DMS114 treated with DMSO at 0.1 percent for 48 hours (cell line): Measurements from ENCODE around the gene HOXB3.

Experiments used
- DNase-seq: peaks from one replicate; lab custom pipeline; 2025; ENCODE audit not compliant: unreplicated experiment; lab: John Stamatoyannopoulos, UW

The HOXB3 gene

DNA sequence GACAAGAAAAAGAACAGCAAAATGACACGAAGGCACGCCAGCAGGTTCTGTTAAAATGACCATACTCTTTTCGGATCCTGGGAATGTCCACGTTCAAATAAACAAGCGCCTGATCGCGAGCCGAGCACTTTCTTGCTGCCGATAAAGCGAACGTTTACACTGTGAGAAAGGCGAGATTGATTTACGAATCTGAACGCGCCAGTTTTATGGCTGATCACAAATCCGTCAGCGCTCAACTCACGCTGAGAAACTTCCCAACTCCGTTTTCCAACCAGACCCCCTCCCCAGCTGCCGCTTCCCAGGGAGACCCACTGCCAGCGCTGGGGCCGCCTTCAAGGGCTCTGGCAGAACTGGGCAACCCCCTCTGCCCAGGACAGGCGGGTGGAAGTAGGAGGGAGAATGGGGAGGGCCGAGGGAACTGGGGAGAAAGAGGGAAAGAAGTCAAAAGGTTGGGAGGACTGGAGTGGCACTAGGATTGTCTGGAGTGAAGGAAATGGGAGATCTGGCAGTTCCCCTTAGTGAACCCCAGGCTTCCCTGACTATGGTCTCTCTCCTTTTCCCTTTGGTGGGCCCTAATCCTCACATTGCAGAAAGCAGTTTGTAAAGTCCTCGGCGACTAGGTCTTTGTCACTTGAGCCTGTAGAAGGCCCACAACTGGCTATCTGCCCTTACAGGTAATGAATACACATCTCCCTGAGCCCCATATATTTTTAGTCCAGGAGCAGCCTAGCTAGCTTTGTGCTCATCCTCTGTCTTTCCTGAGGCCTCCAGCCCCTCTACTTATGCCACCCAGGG is 18.8 kb downstream of the HOXB3 start:
- DNase-seq: no peak

DNA sequence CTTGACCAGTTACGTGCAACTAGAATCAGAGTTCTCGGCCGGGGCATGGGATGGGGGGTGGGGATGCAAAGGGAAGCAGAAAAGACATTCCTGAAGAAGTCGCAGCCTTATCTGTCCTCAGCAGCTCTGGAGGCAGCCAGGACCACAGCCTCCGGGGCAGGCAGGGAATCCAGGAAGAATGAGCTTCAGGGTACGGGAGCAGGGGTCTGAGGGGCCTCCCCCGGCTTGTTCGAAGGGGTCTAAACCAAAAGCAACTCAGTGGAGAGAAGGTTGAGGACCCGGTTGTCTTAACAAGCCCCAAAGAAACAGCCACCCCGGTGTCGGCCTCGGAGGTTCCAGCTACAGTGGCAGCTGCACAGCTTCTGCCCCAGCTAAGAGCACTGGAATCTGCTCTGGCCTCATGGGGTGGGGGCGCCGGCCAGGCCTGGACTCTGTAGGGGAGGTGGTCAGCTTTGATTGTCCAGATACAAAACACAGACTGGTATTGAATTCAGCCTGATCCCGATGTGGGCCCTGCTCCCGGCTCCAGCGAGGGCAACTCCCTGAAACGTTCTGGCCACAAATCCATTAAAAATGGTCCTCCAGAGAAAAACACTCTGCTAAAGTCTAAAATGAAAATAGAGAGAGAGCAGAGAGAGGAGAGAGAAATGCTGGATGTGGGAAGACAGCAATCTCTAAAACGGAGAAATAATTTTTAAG is 19.6 kb downstream of the HOXB3 start:
- DNase-seq: no peak

DNA sequence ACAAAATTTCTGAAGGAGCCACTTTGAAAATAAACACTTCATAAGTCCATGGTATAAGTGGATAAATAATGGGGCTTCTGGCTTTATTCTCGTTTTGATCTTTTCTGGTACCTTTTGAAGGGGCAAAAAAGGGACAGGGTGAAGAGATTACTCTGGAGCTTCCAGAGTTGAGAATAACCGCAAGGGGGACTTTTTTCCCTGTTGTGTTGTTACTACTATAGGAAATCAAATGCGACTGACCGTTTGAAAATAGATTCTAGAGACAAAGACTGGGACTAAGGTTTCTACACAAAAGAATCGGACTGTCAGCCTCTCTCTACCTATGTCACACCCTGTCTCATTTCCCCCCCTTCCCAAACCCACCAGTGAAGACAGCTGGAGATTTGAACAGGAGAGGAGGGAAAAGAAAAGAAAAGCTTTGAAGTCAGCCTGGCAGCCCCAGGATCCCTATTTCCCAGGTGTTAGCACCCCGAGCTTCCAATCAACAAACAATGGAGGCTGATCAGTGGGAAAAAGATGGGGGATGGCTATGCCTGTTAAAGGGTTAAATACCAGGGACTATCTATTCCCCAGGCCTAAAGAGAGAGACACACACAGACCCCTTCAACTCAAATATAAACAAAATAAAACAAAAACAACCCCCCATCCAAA is 20.2 kb downstream of the HOXB3 start:
- DNase-seq: no peak

DNA sequence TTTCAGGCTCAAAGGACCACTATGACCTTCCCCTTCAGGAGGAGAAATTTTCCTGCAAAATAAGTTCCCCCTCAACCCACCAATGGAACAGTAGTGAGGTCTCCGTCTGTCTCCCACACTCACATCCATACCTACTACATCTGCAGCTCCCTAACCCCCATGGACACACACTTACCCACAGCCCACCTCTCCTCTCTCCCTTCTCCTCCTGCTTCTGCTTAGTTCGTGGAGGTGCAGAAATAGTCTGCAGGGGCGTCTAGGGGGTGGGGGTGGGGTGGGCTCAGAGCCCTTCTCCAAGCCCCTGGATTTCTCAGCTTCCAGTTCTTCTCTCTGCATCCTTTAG is 20.8 kb downstream of the HOXB3 start:
- DNase-seq: no peak

DNA sequence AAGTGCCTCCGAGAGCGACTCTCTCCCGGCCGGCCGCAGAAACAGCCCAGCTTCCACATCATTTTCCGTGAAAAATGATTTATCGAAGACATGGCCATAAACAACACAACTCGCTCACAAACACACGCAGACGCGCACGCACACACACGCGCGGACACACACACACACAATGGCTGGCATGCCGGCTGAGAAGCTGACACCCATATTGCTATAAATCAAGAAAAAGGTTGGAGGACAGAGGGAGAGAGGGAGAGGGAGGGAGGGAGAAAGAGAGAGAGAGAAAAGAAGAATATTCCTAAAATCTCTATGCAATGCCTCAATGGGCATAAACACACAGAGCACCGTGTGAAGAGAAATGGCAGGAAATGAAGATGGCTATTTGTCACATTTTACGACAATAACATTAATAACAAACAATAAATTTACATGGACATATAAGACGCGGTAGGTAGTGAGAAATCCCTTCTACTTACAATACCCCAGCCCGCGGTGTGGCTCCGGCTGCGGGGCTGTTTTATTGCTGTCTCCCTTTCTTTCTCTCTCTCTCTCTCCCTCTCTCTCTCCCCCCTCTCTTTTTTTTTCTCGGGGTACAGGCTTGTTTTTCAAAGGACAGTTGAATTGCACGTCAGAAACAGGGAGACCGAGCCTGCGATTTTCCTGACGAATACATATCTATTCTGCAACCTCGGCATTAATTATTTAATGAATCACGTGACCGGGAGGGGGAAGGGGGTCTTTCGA is 21.4 kb downstream of the HOXB3 start:
- no peak for DNase-seq

- DNase-seq: no peak
Observed at GRCh38 chr17:48567646-48568354, 22.2 kb downstream of the HOXB3 start.

- no peak for DNase-seq
Observed at GRCh38 chr17:48567209-48567608, 22.8 kb downstream of the HOXB3 start.

DNA sequence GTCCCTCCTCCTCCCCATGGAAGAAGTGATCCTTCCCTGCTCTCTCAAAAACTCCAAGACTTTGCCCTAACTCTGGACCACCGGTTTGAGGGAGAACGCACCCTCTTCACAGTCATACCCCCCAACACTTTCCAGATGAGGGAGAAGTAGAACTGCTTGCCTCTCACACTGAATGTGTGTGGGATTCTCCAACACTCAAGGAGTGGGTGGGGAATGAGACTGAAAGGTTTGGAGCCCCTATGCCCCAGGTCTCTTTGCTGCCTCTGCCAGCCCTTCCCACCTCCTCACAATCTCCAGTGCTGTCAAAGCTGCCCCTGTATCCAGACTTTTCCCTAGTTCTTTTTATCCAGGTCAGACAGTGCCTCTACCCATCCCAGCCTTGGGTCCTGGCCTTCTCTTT is 23.3 kb downstream of the HOXB3 start:
- DNase-seq: no peak

- no peak for DNase-seq
Observed at GRCh38 chr17:48565925-48566710, 23.9 kb downstream of the HOXB3 start.

- no peak for DNase-seq
Observed at GRCh38 chr17:48565022-48565554, 25.0 kb downstream of the HOXB3 start.

- no peak for DNase-seq
Observed at GRCh38 chr17:48564188-48565021, 25.6 kb downstream of the HOXB3 start.

DNA sequence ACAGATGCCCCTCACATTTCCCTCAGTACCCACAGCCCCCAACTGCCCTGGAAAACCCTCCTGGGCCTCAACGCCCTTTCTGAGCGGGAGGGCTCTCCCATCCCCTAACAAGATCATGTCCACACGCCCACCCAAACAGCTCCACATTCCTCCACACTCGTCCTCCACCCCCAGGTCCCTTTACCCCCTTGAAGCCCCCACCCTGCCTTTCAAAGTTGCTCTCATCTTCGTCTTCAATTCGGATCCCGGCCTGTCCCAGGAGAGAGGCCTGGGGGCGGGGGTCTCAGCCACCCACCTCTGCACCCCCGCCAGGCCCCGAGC is 26.2 kb downstream of the HOXB3 start:
- DNase-seq: no peak

- DNase-seq: no peak
Observed at GRCh38 chr17:48563385-48563838, 26.6 kb downstream of the HOXB3 start.

GRCh38 chr17:48562934-48563333 is 27.1 kb downstream of the HOXB3 start:
- DNase-seq: no peak

DNA sequence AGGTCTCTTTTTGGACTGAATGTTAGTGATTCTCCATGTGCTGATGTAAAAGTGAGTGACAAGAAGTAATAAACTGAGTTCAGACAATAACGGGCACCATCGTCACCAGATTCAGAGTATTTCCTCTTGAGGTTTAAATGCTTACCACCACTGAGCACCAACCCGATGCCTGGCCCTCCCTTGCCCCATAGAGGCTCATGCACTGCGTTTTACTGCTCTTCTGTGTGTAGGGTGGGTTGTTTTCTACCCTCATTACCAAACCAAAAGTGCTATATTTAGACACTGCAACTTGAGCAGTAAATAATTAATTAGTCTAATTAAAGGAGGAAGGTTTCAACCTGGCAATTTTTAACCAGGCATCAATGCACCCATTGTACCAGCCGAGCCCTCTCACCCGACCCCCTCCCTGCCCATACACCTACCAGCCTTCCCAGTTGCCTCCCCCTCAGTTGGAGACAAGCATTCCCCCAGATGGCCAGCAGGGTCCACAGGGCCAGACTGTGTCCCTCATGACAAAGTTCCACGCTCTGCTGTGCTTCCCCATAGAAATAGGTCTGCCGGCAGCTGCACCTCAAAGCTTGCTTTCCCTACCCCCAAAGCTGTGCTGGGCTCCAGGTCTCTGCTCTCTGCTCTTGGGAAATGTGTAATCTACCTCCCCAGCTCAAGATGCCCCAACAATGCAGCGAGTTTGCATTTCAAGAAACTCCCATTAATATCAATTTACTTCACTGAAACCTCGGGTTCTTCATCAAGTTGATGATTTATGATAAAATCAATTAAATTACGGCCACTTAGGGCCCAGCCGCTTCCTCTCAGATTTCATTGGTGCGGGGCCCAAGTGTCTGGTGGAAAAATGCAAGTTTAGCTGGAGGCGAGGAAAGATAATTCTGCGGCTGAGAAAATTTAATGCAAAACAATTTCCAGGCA is 27.9 kb downstream of the HOXB3 start:
- DNase-seq: no peak

DNA sequence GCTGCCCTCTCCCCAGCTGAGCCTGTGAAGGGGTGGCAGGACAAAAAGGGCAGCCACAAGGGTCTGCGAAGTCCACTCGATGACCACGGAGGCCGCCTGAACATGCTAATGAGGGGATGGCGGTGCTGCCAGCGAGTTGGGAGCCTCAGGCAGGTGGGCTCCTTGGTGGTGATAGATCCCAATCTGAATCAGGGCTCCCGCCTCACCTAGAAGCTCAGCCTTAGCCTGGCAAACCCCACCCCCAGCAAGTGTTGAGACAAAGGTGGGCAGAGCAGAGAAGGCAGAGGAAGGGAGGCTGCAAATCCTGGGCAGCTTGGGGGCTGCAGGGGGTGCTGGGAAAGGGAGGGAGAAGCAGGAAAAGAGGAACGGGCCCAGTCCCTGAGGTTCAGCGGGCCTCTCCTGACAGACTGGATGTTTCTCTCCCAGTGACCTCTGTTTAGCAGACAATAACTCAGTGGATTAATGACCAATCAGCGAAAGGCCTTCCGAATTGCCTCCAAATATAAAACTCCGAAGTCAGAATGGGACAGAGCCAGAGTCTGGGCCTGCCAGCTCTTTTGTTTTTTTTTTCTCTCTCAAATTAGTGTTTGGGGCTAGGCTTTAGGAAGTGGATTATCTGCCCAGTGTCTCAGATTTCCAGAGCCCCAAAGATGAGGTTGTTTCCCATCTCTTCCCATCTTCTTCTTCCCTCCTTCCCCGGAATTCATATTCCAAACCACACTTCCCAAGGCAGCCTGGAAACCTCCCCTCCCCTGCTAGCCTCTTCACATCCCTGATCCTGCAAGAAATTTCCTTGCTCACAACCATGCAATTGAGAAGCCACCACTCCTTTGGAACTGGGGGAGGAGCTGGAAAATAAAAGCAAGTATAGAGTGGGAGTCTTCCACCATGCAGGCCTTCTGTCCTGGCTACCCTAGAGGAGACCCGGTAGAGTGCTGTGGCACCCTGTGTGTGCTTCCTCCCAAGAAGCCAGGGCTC is 29.9 kb downstream of the HOXB3 start:
- no peak for DNase-seq
